HG02885 (cell line): ENCODE data around the gene BCOR.

Experiments used
- ATAC-seq: cut with Tn5 transposase; IDR thresholded peaks from one replicate; pipeline ENCODE4 v1.9.1; 2021; ENCODE audit warnings: mild to moderate bottlenecking; ENCODE audit not compliant: unreplicated experiment, poor library complexity

BCOR gene

DNA sequence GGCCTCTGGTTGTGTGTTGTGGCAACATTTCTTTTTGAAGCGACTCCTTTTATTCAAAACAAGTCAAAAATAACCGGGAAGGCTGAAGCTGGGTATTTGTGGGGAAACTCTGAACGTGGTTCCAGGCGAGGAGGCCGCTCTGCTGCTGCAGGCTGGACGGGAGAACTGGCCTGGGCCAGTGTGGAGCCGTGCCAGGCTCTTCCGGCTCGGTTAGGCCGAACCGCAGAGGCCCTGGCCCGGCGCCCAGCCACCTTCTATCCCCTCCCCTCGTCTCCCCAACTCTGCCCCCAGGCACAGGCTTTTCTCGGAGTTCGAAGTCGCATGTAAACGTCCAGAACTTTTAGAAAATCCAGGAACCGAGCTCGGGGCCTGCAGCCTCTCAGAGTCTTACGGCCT, 2.4 kb upstream of the BCOR start:
- no peak for ATAC-seq

DNA sequence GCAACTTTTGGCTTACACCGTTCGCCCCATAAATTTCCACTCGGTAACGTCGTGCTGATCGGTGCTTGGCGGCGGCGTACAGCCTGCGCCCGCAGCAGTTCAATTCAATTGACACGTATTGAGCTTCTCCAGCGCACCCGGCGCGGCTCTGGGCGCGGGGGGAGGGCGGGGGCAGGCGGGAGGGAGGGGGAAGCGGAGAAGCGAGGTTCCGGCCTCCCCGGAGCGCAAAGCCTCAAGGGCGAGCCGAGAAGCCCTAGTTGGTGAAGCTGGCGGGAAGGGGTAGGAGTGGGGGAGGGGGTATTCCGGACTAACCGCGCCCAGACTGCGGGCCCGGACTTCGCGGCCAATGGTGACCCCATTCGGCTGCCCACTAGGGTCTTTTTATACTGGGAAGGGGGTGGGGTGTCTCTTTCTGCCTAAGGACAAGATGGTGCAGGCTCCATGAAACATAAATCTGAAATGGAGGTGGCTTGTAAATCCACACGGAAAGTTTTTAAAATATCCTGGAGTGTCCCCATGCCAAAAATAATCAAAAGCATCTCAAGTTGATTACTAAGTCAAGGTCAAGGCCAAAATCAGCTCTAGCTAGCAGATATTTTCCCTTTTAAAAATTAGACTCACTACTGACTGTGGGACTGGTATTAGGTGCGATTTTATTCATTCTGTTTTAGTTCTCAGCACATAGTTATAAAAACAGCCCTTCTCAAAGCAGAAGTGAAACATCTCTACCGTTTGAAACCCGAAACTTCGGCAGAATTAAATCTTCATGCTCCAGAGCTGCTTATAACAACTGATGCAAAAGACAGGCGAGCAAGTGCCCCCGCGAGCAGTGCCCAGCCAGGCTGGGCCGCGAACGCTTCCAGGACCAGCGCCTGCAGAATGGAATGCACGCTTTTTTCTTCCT, 1.5 kb upstream of the BCOR start:
- peak; percentile 38 for ATAC-seq

GRCh38 chrX:40098264-40099054, 701 bp upstream of the BCOR start:
- ATAC-seq: peak; percentile 22

DNA sequence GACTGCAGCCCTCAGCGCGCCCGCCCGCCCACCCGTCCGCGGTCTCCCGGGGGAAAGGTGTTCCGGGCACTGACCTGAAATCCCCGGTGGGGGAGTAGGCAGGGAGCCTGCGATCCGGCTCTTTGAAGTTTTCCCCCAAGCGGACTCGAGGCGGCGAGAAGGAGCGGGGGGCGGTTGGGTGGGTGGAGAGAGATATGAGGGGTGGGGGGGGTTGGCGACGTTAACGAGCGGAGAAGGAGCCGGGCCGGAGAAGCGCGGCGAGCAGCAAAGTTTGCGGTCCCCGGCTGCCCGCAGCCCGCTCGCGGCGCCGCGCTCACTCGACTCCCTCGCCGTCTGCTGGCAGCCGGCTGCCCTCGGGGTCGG, 636 bp downstream of the BCOR start:
- no peak for ATAC-seq

GRCh38 chrX:40096395-40097091, 1.2 kb downstream of the BCOR start:
- no peak for ATAC-seq

DNA sequence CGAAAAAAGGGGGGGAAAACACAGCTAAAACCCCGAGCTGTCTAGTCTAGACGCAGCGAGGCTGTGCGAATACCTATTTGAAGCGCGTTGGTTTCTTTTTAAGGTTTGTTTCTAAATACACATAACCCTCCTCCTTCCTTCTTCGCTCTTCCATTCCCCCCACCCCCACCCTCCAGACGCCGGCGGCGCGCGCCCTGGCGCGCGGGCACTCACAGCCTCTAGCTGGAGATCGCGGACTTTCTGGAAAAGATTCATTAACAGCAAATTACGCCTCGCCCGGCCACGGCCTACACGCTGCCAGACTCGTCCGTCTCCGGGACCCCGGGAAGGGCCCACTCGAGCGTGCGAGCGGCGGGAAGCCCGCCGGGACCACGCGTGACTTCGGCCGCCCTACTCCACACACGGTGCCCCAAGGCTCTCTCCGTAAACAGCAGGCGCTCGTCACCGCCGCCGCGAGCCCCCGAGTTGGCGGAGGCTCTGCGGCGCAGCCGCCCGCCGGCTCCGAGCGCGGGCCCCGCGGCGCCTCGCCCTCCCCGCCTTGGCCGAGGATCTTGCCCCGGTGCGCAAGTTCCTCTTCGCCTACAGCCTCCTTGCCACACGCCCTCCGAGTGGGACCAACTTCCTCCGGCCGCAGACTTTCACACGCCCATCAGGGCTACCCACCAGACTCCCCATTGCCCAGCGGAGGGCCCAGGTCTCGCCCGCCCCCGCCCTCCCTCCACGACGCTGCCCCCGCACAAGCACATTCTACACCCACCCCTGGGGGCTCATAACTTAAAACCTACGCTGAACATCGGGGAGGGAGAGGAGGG, 2.0 kb downstream of the BCOR start:
- ATAC-seq: no peak

GRCh38 chrX:40094900-40095582, 2.7 kb downstream of the BCOR start:
- no peak for ATAC-seq

DNA sequence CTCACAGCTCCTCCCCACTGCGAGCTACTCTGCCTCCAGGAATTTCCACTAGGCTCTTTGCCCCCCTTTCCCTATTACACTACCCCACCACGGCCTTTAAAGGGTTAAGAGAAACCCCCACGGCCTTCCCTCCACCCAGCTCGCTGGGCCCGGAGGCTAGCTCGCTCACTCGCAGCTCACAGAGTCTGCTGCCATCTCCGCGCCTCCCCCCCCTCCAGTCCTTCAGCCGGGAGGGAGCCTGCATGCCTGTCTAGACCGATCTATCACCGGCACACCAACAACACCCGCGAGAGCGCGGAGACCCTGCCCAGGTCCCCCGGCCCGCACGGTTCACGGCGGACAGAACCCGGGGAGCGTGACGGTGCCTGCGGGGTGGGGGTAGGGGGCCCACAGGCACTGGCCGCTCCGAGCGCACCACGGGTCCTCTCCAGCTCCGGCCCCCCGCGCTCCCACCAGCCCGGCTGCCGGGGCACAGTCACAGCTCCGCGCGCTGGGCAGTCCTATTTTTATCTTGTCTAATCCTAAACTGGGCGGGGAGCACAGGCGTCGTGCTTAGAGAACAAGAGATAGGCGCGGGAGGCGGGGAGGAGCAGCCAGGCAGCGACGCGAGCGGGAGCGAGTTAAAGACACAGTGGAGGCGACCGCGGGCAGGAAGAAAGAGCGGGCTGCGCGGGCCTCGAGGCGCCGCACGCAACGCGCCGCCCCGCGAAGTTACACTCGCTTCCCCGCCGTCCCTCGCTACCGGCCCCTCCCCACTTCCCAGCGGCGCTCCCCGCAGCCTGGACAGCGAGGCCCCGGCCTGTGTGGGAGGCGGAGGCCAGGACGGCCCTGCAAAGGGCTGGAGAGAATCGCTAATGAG, 3.5 kb downstream of the BCOR start:
- no peak for ATAC-seq

DNA sequence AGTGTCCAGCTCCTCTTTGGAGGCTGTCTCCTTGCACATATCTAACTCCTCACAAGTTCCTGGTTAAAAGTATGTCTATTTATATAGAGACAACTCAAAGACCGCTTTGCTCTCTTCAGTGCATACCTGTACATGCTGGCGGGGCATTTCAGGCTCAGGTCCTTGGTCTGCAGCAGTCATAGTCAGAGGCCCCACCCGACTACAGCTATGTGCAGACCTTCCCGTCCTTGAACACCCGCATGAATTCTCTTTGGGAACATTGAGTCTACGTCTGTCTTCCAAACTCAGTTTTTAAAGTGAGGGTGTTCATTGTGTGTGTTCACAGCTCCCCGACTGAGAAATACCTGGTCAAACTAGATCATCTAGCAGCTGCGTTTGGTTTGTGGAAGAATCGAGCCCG, 4.2 kb downstream of the BCOR start:
- no peak for ATAC-seq

- ATAC-seq: no peak
Observed at GRCh38 chrX:40092808-40093435, 4.8 kb downstream of the BCOR start.

DNA sequence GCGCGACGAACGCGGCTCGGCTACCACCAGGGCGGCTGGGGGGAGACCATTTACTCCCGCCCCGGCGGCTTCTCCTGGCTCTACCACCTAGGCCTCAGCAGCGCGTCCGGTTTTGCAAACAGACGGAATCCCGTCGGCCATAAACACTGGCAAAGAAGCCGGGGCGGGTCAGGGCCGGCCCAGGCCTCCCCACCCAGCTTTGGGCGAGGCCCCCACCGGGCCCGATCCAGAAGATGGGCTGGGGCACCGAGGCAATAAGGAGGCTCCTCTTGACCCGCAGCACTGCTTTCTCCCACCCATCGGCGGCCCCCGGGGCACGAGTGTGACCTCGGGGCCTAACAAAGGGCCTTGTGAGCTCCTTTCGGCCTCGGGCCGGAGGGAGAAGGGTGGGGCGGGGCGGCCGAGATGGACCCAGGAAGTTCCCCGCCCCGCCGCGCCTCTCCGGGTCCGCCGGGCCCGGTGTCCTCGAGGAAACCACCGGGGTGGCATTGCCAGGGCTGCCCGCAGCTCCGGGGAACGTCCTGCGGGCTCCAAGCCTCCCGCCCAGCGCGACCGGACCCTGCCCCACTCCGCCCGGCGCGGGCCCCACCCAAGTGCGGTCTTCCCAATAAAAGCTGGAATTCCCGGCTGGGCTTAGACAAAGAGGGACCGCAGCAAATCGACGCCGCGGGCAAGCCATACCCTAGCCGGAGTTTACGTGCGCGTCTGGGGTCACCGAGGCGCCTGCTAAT, 5.9 kb downstream of the BCOR start:
- no peak for ATAC-seq

GRCh38 chrX:40090961-40091360, 6.8 kb downstream of the BCOR start:
- ATAC-seq: no peak

GRCh38 chrX:40090050-40090804, 7.5 kb downstream of the BCOR start:
- no peak for ATAC-seq

DNA sequence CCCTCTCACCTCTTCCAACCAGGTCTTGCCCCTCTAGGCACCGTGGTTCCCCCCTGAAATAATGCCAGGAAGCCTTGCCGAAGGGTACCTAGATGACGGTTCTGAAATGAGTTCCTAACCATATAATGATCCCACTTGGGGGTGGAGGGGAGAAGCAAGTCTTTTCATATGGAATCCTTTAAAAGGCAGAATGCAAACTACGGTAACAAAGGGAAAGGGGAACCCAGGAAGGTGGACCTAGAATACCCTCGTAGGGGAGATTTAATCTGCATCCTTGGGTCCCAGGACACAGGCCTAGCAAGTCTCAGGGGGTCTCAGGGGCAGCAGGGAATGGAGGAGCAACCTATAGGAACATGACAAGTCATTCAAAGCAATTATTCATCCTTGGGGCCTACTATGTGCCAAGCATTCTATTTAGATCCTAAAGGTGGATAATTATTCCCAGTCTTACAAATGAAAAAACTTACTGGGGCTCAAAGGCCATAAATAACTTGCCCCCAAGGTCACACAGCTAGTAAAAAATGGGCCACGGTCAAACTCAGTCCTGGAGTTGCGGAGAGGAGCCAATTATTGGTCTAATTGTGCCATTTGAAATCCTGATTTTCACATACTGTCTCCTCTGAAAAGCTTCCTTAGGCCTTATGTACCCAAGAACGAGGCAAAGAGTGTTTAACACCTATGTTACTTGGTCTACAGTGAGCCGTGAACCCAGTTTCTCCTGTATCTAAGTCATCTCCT, 8.8 kb downstream of the BCOR start:
- ATAC-seq: no peak

- ATAC-seq: no peak
Observed at GRCh38 chrX:40088299-40088625, 9.5 kb downstream of the BCOR start.
